Stomach (tissue), 4 donors: ENCODE results near the gene AMPD1.

Source experiments
- CTCF ChIP-seq, 7 experiments: fragments of 450-650 bp in 4 of 7; fragments of 200-600 bp in 3 of 7; sonication (generic) in 3 of 7; IDR thresholded peaks; one replicate each; pipeline ENCODE4 v1.5.1; 2016 to 2019; ENCODE audit warnings: antibody characterized with exemption in 7 of 7, control low read depth in 2 of 7, mild to moderate bottlenecking in 1 of 7
- EP300 ChIP-seq: sonication (generic); formaldehyde crosslinking; IDR thresholded peaks from one replicate; pipeline ENCODE4 v1.6.1; 2017; ENCODE audit warnings: antibody characterized with exemption
- POLR2A ChIP-seq, 4 donors: fragments of 450-650 bp; IDR thresholded peaks; one replicate each; pipeline ENCODE4 v1.6.1; 2016; ENCODE audit warnings: antibody characterized with exemption in 4 of 4, control low read depth in 2 of 4, mild to moderate bottlenecking in 1 of 4, moderate library complexity in 1 of 4
- POLR2AphosphoS5 ChIP-seq, 3 donors: sonication (generic); formaldehyde crosslinking; IDR thresholded peaks; one replicate each; pipeline ENCODE4 v1.6.1; 2016; ENCODE audit warnings: antibody characterized with exemption in 3 of 3

DNA sequence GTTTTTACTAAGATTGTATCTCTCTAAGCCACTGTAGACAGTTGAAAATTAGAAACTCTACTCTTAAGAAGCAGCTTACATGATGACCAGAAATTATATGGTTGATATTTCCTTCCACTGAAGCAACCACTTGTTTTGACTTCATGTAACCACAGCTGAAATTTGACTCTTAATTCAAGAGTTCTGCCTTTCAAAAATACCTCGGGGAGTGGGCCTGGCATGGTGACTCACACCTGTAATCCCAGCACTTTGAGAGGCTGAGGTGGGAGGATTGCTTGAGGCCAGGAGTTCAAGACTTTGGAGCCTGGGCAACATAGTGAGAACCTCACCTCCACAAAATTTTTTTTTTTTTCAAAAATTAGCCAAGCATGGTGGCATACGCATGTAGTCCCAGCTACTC is 4.3 kb downstream of the AMPD1 start:
- no peak for TF ChIP-seq POLR2A (IDR thresholded peaks at IDR 0.05)
- no peak for TF ChIP-seq CTCF (IDR thresholded peaks at IDR 0.05)
- TF ChIP-seq POLR2AphosphoS5 (IDR thresholded peaks at IDR 0.05): no peak
- TF ChIP-seq EP300: no peak
